Mesenchymal stem cell (in vitro differentiated cells and primary cell): ENCODE results near the gene ABCB8.
A peak's percentile ranks its signal among the peaks of the same experiment; 100 is the strongest.

Source experiments
- DNase-seq: peaks from one replicate; pipeline ENCODE4 v3.0.0-alpha.2; 2013
- H2AFZ ChIP-seq: one replicate; pipeline ENCODE4 v1.6.1; 2013; ENCODE audit warnings: low read depth, mild to moderate bottlenecking, control low read depth, inconsistent platforms, low read length, moderate library complexity
- H2AK5ac ChIP-seq: 2 replicates; pipeline ENCODE4 v1.6.1; 2013; ENCODE audit warnings: low read length, moderate library complexity, mild to moderate bottlenecking, inconsistent platforms; ENCODE audit not compliant: severe bottlenecking
- H2BK120ac ChIP-seq: one replicate; pipeline ENCODE4 v1.6.1; 2013; ENCODE audit warnings: low read depth, mild to moderate bottlenecking, inconsistent platforms, low read length, moderate library complexity
- H2BK12ac ChIP-seq, 2 experiments: one replicate each; pipeline ENCODE4 v1.6.1; 2013; ENCODE audit warnings: inconsistent platforms in 2 of 2, low read length in 2 of 2, mild to moderate bottlenecking in 2 of 2, moderate library complexity in 2 of 2, control low read depth in 1 of 2
- H2BK15ac ChIP-seq: one replicate; pipeline ENCODE4 v1.6.1; 2013; ENCODE audit warnings: mild to moderate bottlenecking, low read depth, inconsistent platforms; ENCODE audit not compliant: poor library complexity, severe bottlenecking
- H2BK5ac ChIP-seq: 2 replicates; pipeline ENCODE4 v1.6.1; 2013; ENCODE audit warnings: low read depth, mild to moderate bottlenecking, low read length, control low read depth, inconsistent platforms; ENCODE audit not compliant: poor library complexity, severe bottlenecking
- H3K14ac ChIP-seq, 2 experiments: one replicate each; pipeline ENCODE4 v1.6.1; 2013; ENCODE audit warnings: inconsistent platforms in 2 of 2, low read length in 2 of 2, control low read depth in 1 of 2, mild to moderate bottlenecking in 1 of 2, moderate library complexity in 1 of 2
- H3K18ac ChIP-seq, 2 experiments: one replicate each; pipeline ENCODE4 v1.6.1; 2013; ENCODE audit warnings: inconsistent platforms in 2 of 2, low read length in 2 of 2, control low read depth in 1 of 2, low read depth in 1 of 2, mild to moderate bottlenecking in 1 of 2
- H3K23ac ChIP-seq, 2 experiments: one replicate each; pipeline ENCODE4 v1.6.1; 2013; ENCODE audit warnings: inconsistent platforms in 2 of 2, low read length in 2 of 2, mild to moderate bottlenecking in 2 of 2, moderate library complexity in 2 of 2, control low read depth in 1 of 2
- H3K27ac ChIP-seq: 2 replicates; pipeline ENCODE4 v1.5.1; 2013; ENCODE audit warnings: mild to moderate bottlenecking, moderate library complexity, low read length, control low read depth, inconsistent platforms; ENCODE audit not compliant: poor library complexity, severe bottlenecking
- H3K27me3 ChIP-seq, 2 experiments: 2 replicates each; pipeline versions ENCODE4 v1.6.1 to v1.7.0; 2013; ENCODE audit warnings: low read length in 2 of 2, mild to moderate bottlenecking in 2 of 2, moderate library complexity in 2 of 2, control low read depth in 1 of 2, inconsistent platforms in 1 of 2; ENCODE audit not compliant: control insufficient read depth in 1 of 2, insufficient read depth in 1 of 2
- H3K36me3 ChIP-seq, 2 experiments: 2 replicates each; pipeline versions ENCODE4 v1.6.1 to v1.7.0; 2013; ENCODE audit warnings: low read length in 2 of 2, control low read depth in 1 of 2, inconsistent platforms in 1 of 2, low read depth in 1 of 2, mild to moderate bottlenecking in 1 of 2; ENCODE audit not compliant: insufficient read depth in 2 of 2, control insufficient read depth in 1 of 2
- H3K4ac ChIP-seq, 2 experiments: one replicate each; pipeline ENCODE4 v1.6.1; 2013; ENCODE audit warnings: inconsistent platforms in 2 of 2, low read length in 2 of 2, mild to moderate bottlenecking in 2 of 2, moderate library complexity in 2 of 2, control low read depth in 1 of 2, low read depth in 1 of 2
- H3K4me1 ChIP-seq: 2 replicates; pipeline ENCODE4 v1.6.1; 2013; ENCODE audit warnings: low read depth, low read length, control low read depth; ENCODE audit not compliant: control insufficient read depth, insufficient read depth
- H3K4me2 ChIP-seq: 2 replicates; pipeline ENCODE4 v1.6.1; 2013; ENCODE audit warnings: low read length, mild to moderate bottlenecking, inconsistent platforms; ENCODE audit not compliant: poor library complexity, severe bottlenecking
- H3K4me3 ChIP-seq, 2 experiments: 2 replicates each; pipeline versions ENCODE4 v1.5.1 to v1.7.0; 2013; ENCODE audit warnings: low read length in 2 of 2, mild to moderate bottlenecking in 2 of 2, control low read depth in 1 of 2, low read depth in 1 of 2; ENCODE audit not compliant: insufficient read depth in 1 of 2
- H3K79me1 ChIP-seq: replicated peaks from 2 replicates; pipeline ENCODE4 v1.6.1; 2013; ENCODE audit warnings: mild to moderate bottlenecking, control low read depth, low read length, inconsistent platforms; ENCODE audit not compliant: poor library complexity, severe bottlenecking
- H3K9ac ChIP-seq: 2 replicates; pipeline ENCODE4 v1.7.0; 2013; ENCODE audit warnings: mild to moderate bottlenecking, low read length, moderate library complexity
- H3K9me3 ChIP-seq: 2 replicates; pipeline ENCODE4 v1.7.0; 2013; ENCODE audit warnings: mild to moderate bottlenecking, low read length; ENCODE audit not compliant: control insufficient read depth
- H4K8ac ChIP-seq: one replicate; pipeline ENCODE4 v1.6.1; 2013; ENCODE audit warnings: inconsistent platforms, mild to moderate bottlenecking, low read length, moderate library complexity
- H4K91ac ChIP-seq: one replicate; pipeline ENCODE4 v1.6.1; 2013; ENCODE audit warnings: mild to moderate bottlenecking, low read length, inconsistent platforms
- WGBS: methylation state at CpG from one replicate; pipeline ENCODE4 v1.1.7; 2013; ENCODE audit warnings: mixed read lengths; 5-methylcytosine and 5-hydroxymethylcytosine counted together

The ABCB8 gene

DNA sequence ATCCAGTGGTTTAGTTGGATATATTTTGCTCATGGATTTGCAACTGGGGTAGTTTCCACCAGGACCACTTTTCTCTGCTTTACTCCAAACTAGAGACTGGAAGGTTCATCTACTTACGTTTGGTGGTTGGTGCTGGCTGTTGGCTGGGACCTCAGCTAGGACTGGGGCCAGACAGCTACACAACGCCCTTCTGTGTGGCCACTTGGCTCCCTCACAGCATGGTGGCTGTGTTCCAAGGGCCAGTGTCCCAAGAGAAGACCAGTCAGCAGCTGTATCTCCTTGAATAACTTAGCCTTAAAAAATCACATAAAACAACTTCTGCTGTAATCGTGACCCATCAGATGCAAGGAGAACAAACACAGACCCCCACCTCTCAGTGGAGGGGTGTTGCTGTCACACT is 45.9 kb upstream of the ABCB8 start:
- H4K8ac ChIP-seq = no peak overlapping the region
- H3K27me3 ChIP-seq = peaks cover 73 to 77% of the 10 kb centered on the region in 2 experiments
- H3K23ac ChIP-seq = no peak overlapping the region
- H3K79me1 ChIP-seq = no peaks in the 10 kb centered on the region
- H3K27ac ChIP-seq = no peak overlapping the region
- H3K18ac ChIP-seq = no peak overlapping the region
- H3K4me3 ChIP-seq = no peak overlapping the region
- 34% methylated on average over 2 of the region's 3 CpGs for WGBS
- H3K4me1 ChIP-seq = peaks cover 16% of the 10 kb centered on the region
- no peak overlapping the region for H2BK15ac ChIP-seq
- H2BK120ac ChIP-seq = no peak overlapping the region
- H2BK12ac ChIP-seq = no peak overlapping the region
- H4K91ac ChIP-seq = no peak overlapping the region
- H2AFZ ChIP-seq = no peak overlapping the region
- H3K9me3 ChIP-seq = no peaks in the 10 kb centered on the region
- no peak overlapping the region for H3K9ac ChIP-seq
- no peak overlapping the region for H3K14ac ChIP-seq
- no peak overlapping the region for H2BK5ac ChIP-seq
- no peaks in the 10 kb centered on the region for H3K36me3 ChIP-seq
- no peak overlapping the region for H3K4me2 ChIP-seq
- DNase-seq = no peak
- no peak overlapping the region for H2AK5ac ChIP-seq
- no peak overlapping the region for H3K4ac ChIP-seq

DNA sequence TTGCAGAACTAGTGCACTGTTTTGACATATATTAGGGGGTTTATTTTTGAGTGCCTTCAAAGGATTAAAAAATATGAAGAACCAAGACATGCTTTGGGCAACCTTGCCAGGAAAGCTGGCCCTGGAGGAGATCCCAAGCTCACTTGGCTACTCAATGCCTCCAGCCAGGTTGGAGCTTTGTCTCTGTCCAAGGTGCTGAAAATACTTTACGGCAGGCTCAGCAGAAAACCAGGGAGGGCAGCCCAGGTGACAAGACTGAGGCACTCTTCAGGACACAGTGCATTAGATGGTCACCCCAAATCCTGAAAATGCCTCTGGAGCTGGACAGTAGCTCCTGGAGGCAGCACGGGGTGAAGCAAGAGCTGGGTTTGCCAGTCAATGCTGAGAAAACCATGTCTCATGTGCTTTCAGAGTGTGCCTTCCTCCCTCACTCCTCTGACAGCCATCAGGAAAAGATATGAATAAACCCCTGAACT is 44.3 kb upstream of the ABCB8 start:
- no peak overlapping the region for H3K23ac ChIP-seq
- no peak overlapping the region for H3K27ac ChIP-seq
- no peak overlapping the region for H2BK120ac ChIP-seq
- H4K8ac ChIP-seq = no peak overlapping the region
- H2AK5ac ChIP-seq = no peak overlapping the region
- H3K27me3 ChIP-seq = peaks cover 79 to 84% of the 10 kb centered on the region in 2 experiments
- no peak overlapping the region for H3K18ac ChIP-seq
- no peaks in the 10 kb centered on the region for H3K9me3 ChIP-seq
- no peak overlapping the region for H3K4me2 ChIP-seq
- H3K79me1 ChIP-seq = no peaks in the 10 kb centered on the region
- no peak overlapping the region for H3K4ac ChIP-seq
- no peak overlapping the region for H3K4me3 ChIP-seq
- no peak overlapping the region for H4K91ac ChIP-seq
- no peak overlapping the region for H2BK12ac ChIP-seq
- H3K14ac ChIP-seq = no peak overlapping the region
- no peak overlapping the region for H3K9ac ChIP-seq
- H3K36me3 ChIP-seq = no peaks in the 10 kb centered on the region
- H3K4me1 ChIP-seq = peaks cover 9% of the 10 kb centered on the region
- H2BK5ac ChIP-seq = no peak overlapping the region
- 2% methylated on average over 2 of the region's 2 CpGs for WGBS
- no peak overlapping the region for H2AFZ ChIP-seq
- DNase-seq = peak; percentile 47
- no peak overlapping the region for H2BK15ac ChIP-seq

DNA sequence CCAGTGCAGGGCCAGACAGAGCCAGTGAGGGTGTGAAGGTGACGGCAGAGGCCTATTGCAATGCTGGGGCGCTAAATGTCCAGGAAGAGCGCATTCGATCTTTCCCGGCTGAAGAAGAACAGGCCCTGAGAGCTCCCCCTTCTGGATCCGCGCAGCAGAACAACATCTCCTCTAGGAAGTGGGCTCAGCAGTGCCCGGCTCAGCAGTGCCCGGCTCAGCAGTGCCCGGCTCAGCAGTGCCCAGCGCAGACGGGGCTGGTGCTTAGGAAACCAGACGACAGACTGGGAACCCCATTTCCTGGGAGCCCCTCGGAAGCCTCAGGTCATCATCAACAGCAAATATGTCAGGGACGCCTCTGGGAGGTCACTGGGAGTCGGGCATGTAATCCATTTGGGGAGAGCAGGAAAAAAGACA is 42.1 kb upstream of the ABCB8 start:
- Histone ChIP-seq H3K4ac (no peak overlapping the region), H3K4me1 (peaks cover 6% of the 10 kb centered on the region)

DNA sequence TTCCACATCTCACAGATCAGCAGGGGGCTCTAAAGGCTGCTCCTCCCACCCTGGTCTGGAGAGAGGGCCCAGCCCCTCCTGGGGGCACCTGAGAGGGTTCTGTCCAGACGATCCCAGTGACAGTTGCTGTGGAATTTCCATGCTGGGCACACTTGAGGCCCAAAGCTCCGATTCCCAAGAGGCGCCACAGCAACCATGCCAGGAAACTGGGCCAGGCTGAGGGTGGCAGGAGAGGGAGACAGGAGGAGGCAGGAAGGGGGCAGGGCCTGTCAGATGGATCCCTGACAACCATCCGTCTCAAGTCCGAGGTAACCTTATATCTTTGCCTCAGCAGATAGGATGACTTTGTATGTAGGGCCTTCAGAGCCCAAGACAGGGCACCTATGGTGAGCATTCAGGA is 41.7 kb upstream of the ABCB8 start:
- Histone ChIP-seq H3K14ac (peak overlapping the region in 1 of 2 experiments; percentile 68), H3K79me1 (no peaks in the 10 kb centered on the region), H3K18ac (no peak overlapping the region), H3K4me3 (no peak overlapping the region), H3K9ac (no peak overlapping the region), H3K4me2 (no peak overlapping the region), H2BK12ac (no peak overlapping the region), H3K27ac (no peak overlapping the region), H3K27me3 (peaks cover 74% of the 10 kb centered on the region in 2 experiments), H4K8ac (no peak overlapping the region), H3K9me3 (peaks cover 17% of the 10 kb centered on the region), H2BK15ac (no peak overlapping the region), H3K4ac (no peak overlapping the region), H2BK5ac (no peak overlapping the region), H2AFZ (no peak overlapping the region), H4K91ac (no peak overlapping the region), H2BK120ac (no peak overlapping the region), H3K4me1 (peaks cover 6% of the 10 kb centered on the region), H3K23ac (no peak overlapping the region), H2AK5ac (no peak overlapping the region), H3K36me3 (no peaks in the 10 kb centered on the region)
- no peak for DNase-seq
- 80% methylated on average over 5 of the region's 5 CpGs for WGBS

More for the DNA sequence above, 42.1 kb upstream of the ABCB8 start:
- H2BK5ac ChIP-seq = no peak overlapping the region
- no peak overlapping the region for H3K14ac ChIP-seq
- H2AFZ ChIP-seq = no peak overlapping the region
- H3K18ac ChIP-seq = no peak overlapping the region
- H3K9ac ChIP-seq = no peak overlapping the region
- no peak overlapping the region for H2BK15ac ChIP-seq
- no peak overlapping the region for H3K27ac ChIP-seq
- H3K4me3 ChIP-seq = no peak overlapping the region
- H2BK120ac ChIP-seq = no peak overlapping the region
- no peak overlapping the region for H3K23ac ChIP-seq
- peaks cover 78 to 79% of the 10 kb centered on the region in 2 experiments for H3K27me3 ChIP-seq
- no peak overlapping the region for H4K8ac ChIP-seq
- no peaks in the 10 kb centered on the region for H3K36me3 ChIP-seq
- H2AK5ac ChIP-seq = no peak overlapping the region
- H2BK12ac ChIP-seq = no peak overlapping the region
- WGBS = 15% methylated on average over 16 of the region's 16 CpGs
- H3K79me1 ChIP-seq = no peaks in the 10 kb centered on the region
- H4K91ac ChIP-seq = no peak overlapping the region
- no peak overlapping the region for H3K4me2 ChIP-seq
- H3K9me3 ChIP-seq = peaks cover 16% of the 10 kb centered on the region
- peak; percentile 66 for DNase-seq
